HEK293T (cell line): ENCODE data around the gene EIF2A.

ENCODE experiments used
- CTBP1 ChIP-seq: fragments of 450-650 bp; IDR thresholded peaks from 2 replicates; pipeline ENCODE4 v1.6.1; 2016; ENCODE audit warnings: borderline replicate concordance
- NFRKB ChIP-seq: fragments of 450-650 bp; IDR thresholded peaks from 2 replicates; pipeline ENCODE4 v1.6.1; 2016; ENCODE audit warnings: mild to moderate bottlenecking, moderate library complexity

DNA sequence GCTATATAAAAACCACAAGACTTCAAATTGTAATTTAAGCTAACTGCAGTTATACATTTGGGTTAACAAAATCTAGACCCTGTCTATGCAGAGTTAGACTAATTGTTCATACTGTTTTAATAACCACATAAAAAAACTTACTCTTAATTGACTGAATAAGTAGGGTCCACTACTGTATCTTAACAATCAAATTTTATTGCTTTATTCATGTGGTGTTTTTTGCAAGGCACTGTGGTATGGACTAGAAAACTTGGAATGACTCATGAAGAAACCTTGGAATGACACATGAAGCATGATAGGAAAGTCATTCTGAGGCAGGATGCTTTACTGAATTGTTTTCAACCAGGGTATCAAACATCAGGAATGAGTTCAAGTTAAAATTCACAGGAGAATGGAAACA, 2.5 kb upstream of the EIF2A start:
- no peak for TF ChIP-seq NFRKB
- no peak for TF ChIP-seq CTBP1
